ENCODE results near the gene INSM1.

INSM1 gene

DNA sequence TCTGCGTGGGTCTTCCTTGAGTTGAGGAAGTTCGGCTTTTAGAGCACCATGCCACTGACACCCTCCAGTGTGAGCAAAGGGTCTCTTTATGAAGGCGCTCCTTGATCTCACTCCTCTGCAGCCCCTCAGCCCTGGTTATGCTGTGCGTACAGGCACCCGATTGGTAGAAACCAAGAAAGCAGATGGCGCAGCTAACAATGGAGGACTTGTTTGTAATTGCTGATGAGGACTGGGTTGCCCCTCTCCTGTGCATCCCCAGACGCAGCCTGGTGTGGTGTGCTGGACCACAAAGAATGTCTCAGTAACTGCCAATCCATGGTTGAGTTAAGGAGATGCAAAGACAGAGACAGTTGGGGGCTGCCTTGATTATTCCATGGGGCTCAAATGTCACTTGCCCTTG is 30.2 kb downstream of the INSM1 start:
- H3K27me3 ChIP-seq, result no peaks in the 10 kb centered on the region
- H3K4me1 ChIP-seq, result no peaks in the 10 kb centered on the region
- TF ChIP-seq, protein P1, sequence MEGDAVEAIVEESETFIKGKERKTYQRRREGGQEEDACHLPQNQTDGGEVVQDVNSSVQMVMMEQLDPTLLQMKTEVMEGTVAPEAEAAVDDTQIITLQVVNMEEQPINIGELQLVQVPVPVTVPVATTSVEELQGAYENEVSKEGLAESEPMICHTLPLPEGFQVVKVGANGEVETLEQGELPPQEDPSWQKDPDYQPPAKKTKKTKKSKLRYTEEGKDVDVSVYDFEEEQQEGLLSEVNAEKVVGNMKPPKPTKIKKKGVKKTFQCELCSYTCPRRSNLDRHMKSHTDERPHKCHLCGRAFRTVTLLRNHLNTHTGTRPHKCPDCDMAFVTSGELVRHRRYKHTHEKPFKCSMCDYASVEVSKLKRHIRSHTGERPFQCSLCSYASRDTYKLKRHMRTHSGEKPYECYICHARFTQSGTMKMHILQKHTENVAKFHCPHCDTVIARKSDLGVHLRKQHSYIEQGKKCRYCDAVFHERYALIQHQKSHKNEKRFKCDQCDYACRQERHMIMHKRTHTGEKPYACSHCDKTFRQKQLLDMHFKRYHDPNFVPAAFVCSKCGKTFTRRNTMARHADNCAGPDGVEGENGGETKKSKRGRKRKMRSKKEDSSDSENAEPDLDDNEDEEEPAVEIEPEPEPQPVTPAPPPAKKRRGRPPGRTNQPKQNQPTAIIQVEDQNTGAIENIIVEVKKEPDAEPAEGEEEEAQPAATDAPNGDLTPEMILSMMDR (IDR thresholded peaks at IDR 0.05; ENCODE audit: low read depth, low read length), result no peak
- no peak overlapping the region for H3K4me3 ChIP-seq (ENCODE audit: low read depth, low read length)
- no peaks in the 10 kb centered on the region for H3K36me3 ChIP-seq
- no peak for DNase-seq
- no peaks in the 10 kb centered on the region; the same call in 1 of the 2 replicates for H3K9me3 ChIP-seq

GRCh38 chr20:20399531-20400500 is 31.9 kb downstream of the INSM1 start:
- Histone ChIP-seq H3K4me3 (ENCODE audit: low read depth, low read length) (no peak overlapping the region), H3K9me3 (no peaks in the 10 kb centered on the region; the same call in 1 of the 2 replicates), H3K27me3 (no peaks in the 10 kb centered on the region), H3K36me3 (no peaks in the 10 kb centered on the region), H3K4me1 (no peaks in the 10 kb centered on the region)
- no peak for DNase-seq
- TF ChIP-seq, protein P1 (IDR thresholded peaks at IDR 0.05; ENCODE audit: low read depth, low read length), result no peak

DNA sequence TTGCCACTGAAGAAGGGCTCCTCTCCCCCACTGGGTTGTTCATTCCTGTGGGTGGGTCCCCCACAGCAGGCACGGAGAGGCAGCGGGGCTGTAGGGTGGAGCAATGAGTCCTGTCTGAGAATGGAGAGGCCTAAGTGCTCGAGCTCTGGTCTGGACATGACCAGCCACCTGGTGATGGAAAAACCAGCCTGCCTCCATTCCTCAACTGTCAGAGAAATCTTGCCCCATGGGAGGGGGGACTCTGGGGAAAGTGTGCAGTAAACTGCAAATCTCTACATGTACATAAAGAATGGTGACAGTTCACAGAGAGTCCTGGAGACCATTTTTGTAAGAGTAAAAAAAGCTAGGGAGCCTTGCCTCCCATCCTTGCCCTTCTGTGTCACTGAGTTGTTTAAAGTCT is 34.1 kb downstream of the INSM1 start:
- TF ChIP-seq, protein P1 (IDR thresholded peaks at IDR 0.05; ENCODE audit: low read depth, low read length), result no peak
- no peak for DNase-seq
- no peaks in the 10 kb centered on the region for H3K27me3 ChIP-seq

DNA sequence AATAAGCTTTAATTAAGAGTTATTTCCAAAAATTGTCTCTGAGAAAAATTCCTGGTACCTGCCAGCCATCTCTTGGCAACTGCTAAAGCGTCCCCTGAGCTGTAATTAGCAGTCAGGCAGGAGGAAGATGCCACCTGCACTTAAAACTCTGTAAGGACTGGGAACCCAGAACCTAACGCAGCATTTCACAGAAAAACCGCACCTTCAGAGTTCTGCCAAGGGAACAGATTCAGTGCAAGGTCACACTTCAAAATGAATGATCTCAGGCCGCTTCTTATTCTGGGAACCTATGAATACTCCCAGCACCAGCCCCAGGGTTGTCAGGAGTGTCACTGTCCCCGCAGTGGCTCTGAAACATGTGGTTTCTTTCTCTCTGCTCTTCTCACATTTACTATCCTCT is 36.7 kb downstream of the INSM1 start:
- H3K4me1 ChIP-seq, result peaks cover 18% of the 10 kb centered on the region
- no peak for DNase-seq
- no peaks in the 10 kb centered on the region for H3K36me3 ChIP-seq
- H3K27me3 ChIP-seq, result no peaks in the 10 kb centered on the region
- H3K4me3 ChIP-seq (ENCODE audit: low read depth, low read length), result no peak overlapping the region
- TF ChIP-seq, protein P1 (IDR thresholded peaks at IDR 0.05; ENCODE audit: low read depth, low read length), result no peak
- no peaks in the 10 kb centered on the region; the same call in 1 of the 2 replicates for H3K9me3 ChIP-seq

More for the DNA sequence above, 34.1 kb downstream of the INSM1 start:
- H3K4me3 ChIP-seq (ENCODE audit: low read depth, low read length), result no peak overlapping the region
- no peaks in the 10 kb centered on the region; the same call in 1 of the 2 replicates for H3K9me3 ChIP-seq
- no peaks in the 10 kb centered on the region for H3K4me1 ChIP-seq
- H3K36me3 ChIP-seq, result no peaks in the 10 kb centered on the region

DNA sequence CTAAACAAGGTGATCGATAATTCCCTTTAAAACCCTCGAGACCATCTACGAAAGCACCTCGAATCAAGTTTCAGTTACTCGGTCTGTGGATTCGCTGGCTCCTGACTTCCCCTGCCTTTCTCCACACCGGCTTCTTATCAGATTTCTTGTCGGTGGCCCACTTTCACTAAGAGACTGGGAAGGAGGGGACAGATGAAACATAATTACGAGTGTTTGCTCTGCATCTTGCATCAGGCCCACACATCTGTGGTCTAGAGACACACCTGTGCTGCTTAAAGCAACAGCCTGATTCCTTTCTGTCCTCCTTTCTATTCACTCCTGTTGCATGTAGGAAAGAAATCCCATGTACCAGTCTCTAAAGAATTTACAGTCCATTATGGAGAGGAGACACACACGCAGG is 37.7 kb downstream of the INSM1 start:
- DNase-seq, result no peak
- Histone ChIP-seq H3K4me3 (ENCODE audit: low read depth, low read length) (no peak overlapping the region), H3K36me3 (no peaks in the 10 kb centered on the region), H3K27me3 (no peaks in the 10 kb centered on the region), H3K4me1 (peaks cover 23% of the 10 kb centered on the region), H3K9me3 (no peaks in the 10 kb centered on the region; the same call in 1 of the 2 replicates)
- TF ChIP-seq, protein P1 (IDR thresholded peaks at IDR 0.05; ENCODE audit: low read depth, low read length), result no peak

DNA sequence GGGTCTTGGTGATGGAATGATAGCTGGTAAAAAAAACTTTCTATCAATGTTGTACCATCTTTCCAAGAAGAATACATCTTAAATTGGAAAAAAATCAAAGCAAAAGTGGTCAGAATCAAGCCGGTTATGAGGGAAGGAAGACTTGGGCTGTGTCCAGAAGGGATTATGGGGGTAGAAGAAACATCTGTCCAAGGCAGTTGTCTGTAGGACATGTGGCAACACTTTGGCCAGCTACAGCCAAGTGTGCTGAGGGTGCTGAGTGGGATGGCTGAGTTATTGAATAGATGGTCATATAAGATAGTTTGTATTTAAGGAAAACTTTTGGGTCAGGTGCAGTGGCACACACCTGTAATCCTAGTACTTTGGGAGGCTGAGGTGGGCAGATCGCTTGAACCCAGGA is 38.4 kb downstream of the INSM1 start:
- no peaks in the 10 kb centered on the region for H3K27me3 ChIP-seq
- no peaks in the 10 kb centered on the region; the same call in 1 of the 2 replicates for H3K9me3 ChIP-seq
- no peak overlapping the region for H3K4me3 ChIP-seq (ENCODE audit: low read depth, low read length)
- H3K36me3 ChIP-seq, result no peaks in the 10 kb centered on the region
- TF ChIP-seq, protein P1 (IDR thresholded peaks at IDR 0.05; ENCODE audit: low read depth, low read length), result no peak
- DNase-seq, result no peak
- peaks cover 28% of the 10 kb centered on the region for H3K4me1 ChIP-seq

Measured in BE2C (cell line).